COLO668 (cell line): ENCODE measurements around the gene SLC26A9.
"Not testable (repeated sequence)": the region's sequence is repeated elsewhere in the genome, so short reads cannot be mapped to it uniquely, and the experiment has no call there.

Source experiments
- DNase-seq: peaks from one replicate; lab custom pipeline; 2025; ENCODE audit not compliant: unreplicated experiment; lab: John Stamatoyannopoulos, UW

The SLC26A9 gene

GRCh38 chr1:205896351-205896750 lies 46.9 kb downstream of the SLC26A9 start:
- DNase-seq: no peak

DNA sequence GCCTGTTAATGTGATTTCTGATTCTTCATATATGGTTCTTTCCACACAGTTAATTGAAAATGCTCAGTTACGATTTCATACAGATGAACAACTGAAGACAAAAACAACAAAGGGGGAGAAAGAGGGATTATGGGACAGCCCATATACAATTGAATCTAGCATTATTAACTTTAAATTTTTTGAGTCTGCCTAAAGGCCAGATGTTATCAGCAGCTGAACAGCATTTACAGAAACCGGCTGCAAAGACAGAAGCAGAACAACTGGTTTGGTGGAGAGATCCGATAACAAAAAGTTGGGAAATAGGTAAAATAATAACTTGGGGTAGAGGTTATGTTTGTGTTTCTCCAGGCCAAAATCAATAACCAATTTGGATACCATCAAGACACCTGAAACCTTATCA lies 49.1 kb downstream of the SLC26A9 start:
- not testable (repeated sequence) for DNase-seq

- not testable (repeated sequence) for DNase-seq
Observed at GRCh38 chr1:205892175-205892574, 51.1 kb downstream of the SLC26A9 start.

GRCh38 chr1:205891481-205891880 lies 51.8 kb downstream of the SLC26A9 start:
- DNase-seq: not testable (repeated sequence)

GRCh38 chr1:205890631-205891030 lies 52.6 kb downstream of the SLC26A9 start:
- not testable (repeated sequence) for DNase-seq

GRCh38 chr1:205889706-205890105 lies 53.5 kb downstream of the SLC26A9 start:
- not testable (repeated sequence) for DNase-seq

GRCh38 chr1:205889006-205889405 lies 54.2 kb downstream of the SLC26A9 start:
- DNase-seq: not testable (repeated sequence)

- DNase-seq: no peak
Observed at GRCh38 chr1:205883792-205884191, 59.5 kb downstream of the SLC26A9 start.

GRCh38 chr1:205880923-205881322 lies 62.3 kb downstream of the SLC26A9 start:
- DNase-seq: no peak

GRCh38 chr1:205879974-205880373 lies 63.3 kb downstream of the SLC26A9 start:
- no peak for DNase-seq

GRCh38 chr1:205878026-205878425 lies 65.2 kb downstream of the SLC26A9 start:
- DNase-seq: no peak

DNA sequence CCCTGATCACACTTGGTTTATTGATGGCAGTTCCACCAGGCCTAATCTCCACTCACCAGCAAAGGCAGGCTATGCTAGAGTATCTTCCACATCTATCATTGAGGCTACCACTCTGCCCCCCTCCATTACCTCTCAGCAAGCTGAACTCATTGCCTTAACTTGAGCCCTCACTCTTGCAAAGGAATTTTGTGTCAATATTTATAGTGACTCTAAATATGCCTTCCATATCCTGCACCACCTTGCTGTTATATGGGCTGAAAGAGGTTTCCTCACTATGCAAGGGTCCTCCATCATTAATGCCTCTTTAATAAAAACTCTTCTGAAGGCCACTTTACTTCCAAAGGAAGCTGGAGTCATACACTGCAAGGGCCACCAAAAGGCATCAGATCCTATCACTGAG lies 70.1 kb downstream of the SLC26A9 start:
- not testable (repeated sequence) for DNase-seq

DNA sequence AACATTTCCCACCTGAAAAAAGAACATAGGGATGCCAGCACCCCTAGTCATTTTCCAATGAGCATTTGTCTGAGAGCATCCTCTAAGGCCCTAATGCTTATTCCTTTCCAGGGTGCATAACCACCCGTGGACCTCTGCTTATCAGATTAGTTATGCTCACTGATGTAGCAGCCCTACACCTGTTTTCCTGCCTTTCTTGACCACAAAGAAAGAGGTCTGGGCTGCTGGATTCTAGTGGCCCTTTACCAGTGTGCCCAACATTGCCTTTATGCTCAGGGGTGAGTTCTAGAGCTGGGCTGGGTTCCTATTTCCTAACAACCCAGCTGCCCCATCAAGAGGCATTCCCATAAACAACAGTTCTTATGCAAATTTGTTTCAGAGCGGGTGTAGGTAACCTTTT lies 73.0 kb downstream of the SLC26A9 start:
- no peak for DNase-seq
